ENCODE results near the gene SERGEF.

- TF ChIP-seq CTCF (IDR thresholded peaks at IDR 0.05; ENCODE audit: low read depth, low read length, poor library complexity, severe bottlenecking), result no peak
- no peak for TF ChIP-seq EZH2phosphoT487 (IDR thresholded peaks at IDR 0.05; ENCODE audit: borderline replicate concordance, low read length)
These were observed 533 bp downstream of the SERGEF start for GRCh38 chr11:18012122-18012905.
